Glutamatergic neuron (in vitro differentiated cells): ENCODE measurements around the gene USF3. TPM values are rescaled to one million over a fixed set of nuclear protein-coding genes. Genes with fewer than 3 reads are reported as not detected.

Source experiments
- total RNA-seq: library from RNA; stranded (reverse); fragmentation: NEBNext Ultra II Directional; extraction: Animal tissue kit (Norgen Biotek cat#: 25700); gene quantifications from one replicate; pipeline ENCODE4 v1.2.1, GENCODE V29; 2021; ENCODE audit not compliant: unreplicated experiment

USF3 gene
- total RNA-seq, 1 donor from 2014 or later, result 14.9 TPM

Other genes starting within 250 kb of the USF3 start
- gene SPICE1, start 181.5 kb downstream of the USF3 start, total RNA-seq, result 7.0 TPM
- gene SIDT1, start 164.1 kb downstream of the USF3 start, total RNA-seq, result not detected
- gene NAA50, start 49.6 kb upstream of the USF3 start, total RNA-seq, result 42.5 TPM
- 94.5 TPM for gene ATP6V1A, start 50.4 kb upstream of the USF3 start, total RNA-seq
- 2.1 TPM for gene GRAMD1C, start 142.1 kb upstream of the USF3 start, total RNA-seq